SK-N-MC (cell line): ENCODE results near the gene TMEM250.

Source experiments
- EZH2 ChIP-seq: fragments of 200-600 bp; sonication (generic); IDR thresholded peaks from one replicate; pipeline ENCODE4 v1.6.1; 2017; ENCODE audit warnings: antibody characterized with exemption
- POLR2AphosphoS5 ChIP-seq: IDR thresholded peaks from 2 replicates; pipeline ENCODE4 v1.6.1; 2012; ENCODE audit warnings: mild to moderate bottlenecking, low read depth, low read length, borderline replicate concordance

GRCh38 chr9:136152543-136152866, 33.8 kb upstream of the TMEM250 start:
- TF ChIP-seq EZH2 (no peak), POLR2AphosphoS5 (no peak)
